HepG2 (cell line): ENCODE data around the gene PPP1R14D. TPM values are rescaled to one million over a fixed set of nuclear protein-coding genes. Genes with fewer than 3 reads are reported as not detected.

ENCODE experiments used
- ATAC-seq: fragments of 200-7000 bp; cut with Tn5 transposase; 3 replicates; pipeline ENCODE4 v1.9.1; 2020; ENCODE audit warnings: mild to moderate bottlenecking, moderate library complexity
- BruUV-seq: library from RNA; stranded (reverse); fragments of 400-500 nt; replicated peaks from 2 replicates; lab custom pipeline; 2021; lab: Mats Ljungman, UMichigan
- CTCF ChIA-PET: fragments of 300-600 bp; formaldehyde crosslinking; extraction: SDS; loops from one replicate; lab custom pipeline; 2021; ENCODE audit warnings: low total read pairs, inconsistent platforms, low intra/inter-chr PET ratio; lab: Yijun Ruan, JAX
- POLR2A ChIA-PET: fragments of 350-600 bp; sonication (Branson Sonifier 250); formaldehyde crosslinking; loops from one replicate; lab custom pipeline; 2020; ENCODE audit warnings: antibody characterized with exemption, inconsistent platforms; lab: Yijun Ruan, JAX
- DNase-seq: peaks from one replicate; pipeline ENCODE4 v3.0.0-alpha.2; 2015; ENCODE audit warnings: low spot score
- FAIRE-seq: peaks from 3 replicates; lab custom pipeline; 2011; peaks lifted over from hg19 to GRCh38; lab: Jason Lieb, UNC
- H2AFZ ChIP-seq: one replicate; pipeline ENCODE4 v1.6.1; 2011; ENCODE audit warnings: low read length, inconsistent platforms
- H3K27ac ChIP-seq: fragments of 300-600 bp; 3 replicates; pipeline ENCODE4 v1.8.0; 2011; ENCODE audit warnings: mixed run types, mild to moderate bottlenecking, mixed read lengths, low read length, inconsistent platforms; ENCODE audit not compliant: insufficient read depth; ENCODE audit errors: extremely low read length
- H3K27me3 ChIP-seq, 2 experiments: fragments of 200-600 bp in 1 of 2; 2 replicates in 1 of 2; 3 replicates in 1 of 2; pipeline versions ENCODE4 v1.6.0 to v1.8.0; 2011; ENCODE audit warnings: low read length in 2 of 2, mild to moderate bottlenecking in 2 of 2, moderate library complexity in 2 of 2, inconsistent platforms in 1 of 2; ENCODE audit not compliant: insufficient read depth in 2 of 2, control insufficient read depth in 1 of 2
- H3K36me3 ChIP-seq, 2 experiments: fragments of 200-600 bp in 1 of 2; replicated peaks in 1 of 2; 2 replicates in 1 of 2; 3 replicates in 1 of 2; pipeline versions ENCODE4 v1.5.1 to v1.8.0; 2011; ENCODE audit warnings: low read length in 2 of 2, inconsistent platforms in 1 of 2; ENCODE audit not compliant: insufficient read depth in 2 of 2, control insufficient read depth in 1 of 2
- H3K4me1 ChIP-seq: 2 replicates; pipeline ENCODE4 v1.5.1; 2012; ENCODE audit warnings: low read length, inconsistent platforms; ENCODE audit not compliant: insufficient read depth
- H3K4me2 ChIP-seq: 2 replicates; pipeline ENCODE4 v1.6.0; 2011; ENCODE audit warnings: low read depth, low read length, inconsistent platforms
- H3K4me3 ChIP-seq, 3 experiments: fragments of 200-600 bp in 1 of 3; sonication (generic), shearing (Covaris generic) in 1 of 3; replicated peaks in 1 of 3; 2 replicates each; pipeline ENCODE4 v1.5.1; 2011 to 2016; ENCODE audit warnings: low read length in 3 of 3, inconsistent platforms in 2 of 3, low read depth in 2 of 3, mild to moderate bottlenecking in 2 of 3, control low read depth in 1 of 3, mixed read lengths in 1 of 3; ENCODE audit not compliant: insufficient read depth in 1 of 3
- H3K79me2 ChIP-seq: one replicate; pipeline ENCODE4 v1.6.1; 2011; ENCODE audit warnings: low read length, inconsistent platforms; ENCODE audit not compliant: insufficient read depth
- H3K9ac ChIP-seq: 2 replicates; pipeline ENCODE4 v1.6.0; 2011; ENCODE audit warnings: mild to moderate bottlenecking, low read depth, low read length, inconsistent platforms; ENCODE audit not compliant: insufficient read depth
- H3K9me3 ChIP-seq: 2 replicates; pipeline ENCODE4 v1.5.1; 2012; ENCODE audit warnings: mild to moderate bottlenecking, low read length
- H4K20me1 ChIP-seq: 2 replicates; pipeline ENCODE4 v1.6.0; 2011; ENCODE audit warnings: inconsistent platforms, mild to moderate bottlenecking, low read length, moderate library complexity; ENCODE audit not compliant: insufficient read depth
- GTF3A ChIP-seq: sonication (generic); formaldehyde crosslinking; conservative IDR thresholded peaks from 2 replicates; pipeline ENCODE4 v1.4.0; 2020; ENCODE audit warnings: mild to moderate bottlenecking, missing genetic modification reagents
- NCOA1 ChIP-seq: sonication (generic); formaldehyde crosslinking; IDR thresholded peaks from 2 replicates; pipeline ENCODE4 v1.9.0; 2021; ENCODE audit warnings: missing genetic modification reagents
- RBM22 ChIP-seq: fragments of 200-400 bp; formaldehyde crosslinking; optimal IDR thresholded peaks from 2 replicates; pipeline ENCODE3; 2017; ENCODE audit warnings: mild to moderate bottlenecking, low read length, moderate library complexity
- RFX1 ChIP-seq: fragments of 450-650 bp; IDR thresholded peaks from 2 replicates; pipeline ENCODE4 v1.6.1; 2017
- SMAD3 ChIP-seq: sonication (generic); formaldehyde crosslinking; IDR thresholded peaks from 2 replicates; pipeline ENCODE4 v1.4.0; 2020; ENCODE audit warnings: missing genetic modification reagents
- SMAD9 ChIP-seq: sonication (generic); formaldehyde crosslinking; IDR thresholded peaks from 2 replicates; pipeline ENCODE4 v1.5.1; 2020; ENCODE audit warnings: mild to moderate bottlenecking, missing genetic modification reagents
- TFDP1 ChIP-seq: IDR thresholded peaks from 2 replicates; pipeline ENCODE4 v1.6.1; 2016; ENCODE audit warnings: missing compliant biosample characterization, missing genetic modification reagents, borderline replicate concordance
- XBP1 ChIP-seq: sonication (generic); formaldehyde crosslinking; IDR thresholded peaks from 2 replicates; pipeline ENCODE4 v1.5.0; 2020; ENCODE audit warnings: missing genetic modification reagents
- ZBTB7B ChIP-seq: sonication (generic); formaldehyde crosslinking; IDR thresholded peaks from 2 replicates; pipeline ENCODE4 v1.4.0; 2020; ENCODE audit warnings: missing genetic modification reagents
- ZNF597 ChIP-seq: sonication (generic); formaldehyde crosslinking; IDR thresholded peaks from 2 replicates; pipeline ENCODE4 v1.5.0; 2020; ENCODE audit warnings: missing genetic modification reagents
- ZNF678 ChIP-seq: sonication (generic); formaldehyde crosslinking; IDR thresholded peaks from 2 replicates; pipeline ENCODE4 v1.4.0; 2020; ENCODE audit warnings: mild to moderate bottlenecking, missing genetic modification reagents
- ZNF768 ChIP-seq: sonication (generic); formaldehyde crosslinking; IDR thresholded peaks from 2 replicates; pipeline ENCODE4 v1.4.0; 2020; ENCODE audit warnings: missing genetic modification reagents
- WGBS: methylation state at CpG from one replicate; pipeline ENCODE4 v1.1.6; 2017; ENCODE audit warnings: low lambda C conversion rate; 5-methylcytosine and 5-hydroxymethylcytosine counted together
- in situ Hi-C: cut with HindIII; loops from 2 replicates; pipeline ENCODE4 v1.10.0; 2017; ENCODE audit warnings: low pct_unique_long_range_greater_than_20kb; ENCODE audit not compliant: extremely low pct_ligation_motif_present
- intact Hi-C: fragments of 100-400 bp; cut with micrococcal nuclease; formaldehyde crosslinking; loops from one replicate; pipeline ENCODE4 v1.10.0; 2022; ENCODE audit not compliant: unreplicated experiment
- polyA plus RNA-seq, 8 experiments: library from polyadenylated mRNA; depleted of rRNA in 3 of 8; stranded (reverse) in 7 of 8; unstranded in 1 of 8; fragments of >200 nt; fragmentation: Illumina TruSeq in 4 of 8; extraction: Trizol in 4 of 8; gene quantifications; 2 replicates each; pipeline versions ENCODE4 v1.2.1 to v1.2.3, GENCODE V29; 2011 to 2016; ENCODE audit warnings: low read depth in 4 of 8, missing spikeins in 1 of 8, mixed read lengths in 1 of 8; ENCODE audit not compliant: insufficient read depth in 1 of 8
- total RNA-seq, 5 experiments: library from RNA; depleted of rRNA; stranded (reverse); fragments of >200 nt; fragmentation: Illumina TruSeq; extraction: Trizol; gene quantifications; 2 replicates each; pipeline ENCODE4 v1.2.3, GENCODE V29; 2016; ENCODE audit warnings: low read depth in 1 of 5

PPP1R14D gene
- total and polyA plus RNA-seq, 2 of the 13 experiments (the other 11 are each of a cell fraction or from before 2014, with no cell fraction given): 0.53 to 0.55 TPM

- ChIA-PET CTCF (no interaction called here), POLR2A (no interaction called here)
- H2AFZ ChIP-seq: no peak overlapping the region
- in situ Hi-C loops (loop anchor here (5.0 kb wide), 1 partner anchor 37 kb away; the partner anchor contains the start of gene VPS18), intact Hi-C loops (no loop called here)
- BruUV-seq: no TSS peak
- DNase-seq (no peak), ATAC-seq (no peak), FAIRE-seq (no peak)
- no peak overlapping the region for H3K4me3 ChIP-seq
- no peaks in the 10 kb centered on the region for H3K79me2 ChIP-seq
- no peaks in the 10 kb centered on the region for H3K27me3 ChIP-seq
- TF ChIP-seq XBP1 (CRISPR knock-in tag) (no peak), ZNF768 (CRISPR knock-in tag) (no peak), RFX1 (0 out of 2 replicates have a peak, but pooled peaks have one; percentile 14), ZBTB7B (CRISPR knock-in tag) (no peak), NCOA1 (CRISPR knock-in tag) (no peak)
- H3K27ac ChIP-seq: no peak overlapping the region
- no peaks in the 10 kb centered on the region for H3K36me3 ChIP-seq
- no peaks in the 10 kb centered on the region for H3K9me3 ChIP-seq
- peaks cover 55% of the 10 kb centered on the region for H3K4me1 ChIP-seq
- H3K4me2 ChIP-seq: no peak overlapping the region
- WGBS: 71% methylated on average over 12 of the region's 13 CpGs
- H4K20me1 ChIP-seq: no peaks in the 10 kb centered on the region
- H3K9ac ChIP-seq: no peak overlapping the region
Observed at GRCh38 chr15:40855706-40856234, 27.3 kb upstream of the PPP1R14D start.

DNA sequence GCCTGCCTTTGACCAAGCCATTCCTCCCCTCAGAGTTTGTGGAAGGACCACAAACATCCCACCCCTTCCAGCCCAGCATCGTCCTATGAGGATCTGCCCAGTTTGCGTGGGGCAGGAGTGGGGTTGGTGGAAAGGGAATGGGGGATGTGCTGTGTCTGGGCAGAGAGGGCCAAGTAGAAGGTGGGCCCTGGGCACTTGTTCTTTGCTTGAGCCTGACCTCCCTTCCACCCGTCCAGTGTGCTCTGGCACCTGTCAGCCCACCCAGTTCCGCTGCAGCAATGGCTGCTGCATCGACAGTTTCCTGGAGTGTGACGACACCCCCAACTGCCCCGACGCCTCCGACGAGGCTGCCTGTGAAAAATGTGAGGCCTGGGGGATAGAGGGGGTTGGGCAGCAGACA lies 25.7 kb upstream of the PPP1R14D start:
- H3K27ac ChIP-seq: no peak overlapping the region
- no peaks in the 10 kb centered on the region for H3K79me2 ChIP-seq
- CTCF ChIA-PET: no interaction called here
- WGBS: 64% methylated on average over 7 of the region's 10 CpGs
- no peaks in the 10 kb centered on the region for H3K36me3 ChIP-seq
- no peak overlapping the region for H2AFZ ChIP-seq
- BruUV-seq: no TSS peak
- intact Hi-C loops (no loop called here), in situ Hi-C loops (no loop called here)
- TF ChIP-seq RBM22 (no peak), TFDP1 (CRISPR knock-in tag) (no peak), SMAD3 (CRISPR knock-in tag) (no peak), GTF3A (CRISPR knock-in tag) (no peak), ZNF597 (CRISPR knock-in tag) (no peak), SMAD9 (CRISPR knock-in tag) (no peak), ZNF678 (CRISPR knock-in tag) (no peak)
- no peaks in the 10 kb centered on the region for H3K27me3 ChIP-seq
- no peaks in the 10 kb centered on the region for H3K9me3 ChIP-seq
- POLR2A ChIA-PET: no interaction called here
- DNase-seq (no peak), ATAC-seq (no peak), FAIRE-seq (no peak)
- H3K9ac ChIP-seq: no peak overlapping the region
- no peaks in the 10 kb centered on the region for H4K20me1 ChIP-seq
- no peak overlapping the region for H3K4me3 ChIP-seq
- no peak overlapping the region for H3K4me2 ChIP-seq
- H3K4me1 ChIP-seq: peaks cover 48% of the 10 kb centered on the region
